GM10248 (cell line): ENCODE results near the gene DMTF1.
"Not testable (repeated sequence)": the region's sequence is repeated elsewhere in the genome, so short reads cannot be mapped to it uniquely, and the experiment has no call there.

Source experiments
- CTCF ChIA-PET: fragments of 300-600 bp; sonication (Branson Sonifier 250); formaldehyde crosslinking; extraction: SDS; loops from one replicate; lab custom pipeline; 2021; ENCODE audit warnings: antibody characterized with exemption; lab: Yijun Ruan, JAX
- POLR2A ChIA-PET: fragments of 350-650 bp; sonication (Branson Sonifier 250); formaldehyde crosslinking; extraction: SDS; loops from one replicate; lab custom pipeline; 2020; ENCODE audit warnings: antibody characterized with exemption; lab: Yijun Ruan, JAX
- DNase-seq: peaks from one replicate; pipeline ENCODE4 v3.0.0; 2012; ENCODE audit errors: extremely low spot score
- TF ChIP-seq, protein P1 (sequence below): IDR thresholded peaks from 2 replicates; pipeline ENCODE4 v1.5.1; 2012; ENCODE audit warnings: mild to moderate bottlenecking, low read depth; ENCODE audit errors: extremely low read depth, missing control alignments, control extremely low read depth

Gene DMTF1

DNA sequence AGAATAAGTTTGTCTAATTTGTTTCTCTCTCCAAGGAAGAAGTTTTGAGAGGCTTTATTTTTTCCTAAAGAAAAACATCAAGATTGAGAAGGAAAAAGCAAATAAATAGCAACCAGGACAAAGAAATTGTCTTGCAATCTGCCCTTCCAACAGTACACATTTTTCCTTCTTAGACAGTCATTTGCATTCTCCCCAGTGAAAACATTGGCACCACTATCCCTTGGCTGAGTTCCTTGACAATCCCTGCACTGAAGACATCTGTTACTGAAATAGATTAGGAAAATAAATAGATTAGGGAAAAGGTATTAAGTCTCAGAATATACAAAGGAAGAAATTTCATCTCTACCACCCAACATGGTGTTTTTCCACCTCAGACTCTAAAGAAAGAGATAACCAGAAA, 79.5 kb downstream of the DMTF1 start:
- TF ChIP-seq, protein P1, sequence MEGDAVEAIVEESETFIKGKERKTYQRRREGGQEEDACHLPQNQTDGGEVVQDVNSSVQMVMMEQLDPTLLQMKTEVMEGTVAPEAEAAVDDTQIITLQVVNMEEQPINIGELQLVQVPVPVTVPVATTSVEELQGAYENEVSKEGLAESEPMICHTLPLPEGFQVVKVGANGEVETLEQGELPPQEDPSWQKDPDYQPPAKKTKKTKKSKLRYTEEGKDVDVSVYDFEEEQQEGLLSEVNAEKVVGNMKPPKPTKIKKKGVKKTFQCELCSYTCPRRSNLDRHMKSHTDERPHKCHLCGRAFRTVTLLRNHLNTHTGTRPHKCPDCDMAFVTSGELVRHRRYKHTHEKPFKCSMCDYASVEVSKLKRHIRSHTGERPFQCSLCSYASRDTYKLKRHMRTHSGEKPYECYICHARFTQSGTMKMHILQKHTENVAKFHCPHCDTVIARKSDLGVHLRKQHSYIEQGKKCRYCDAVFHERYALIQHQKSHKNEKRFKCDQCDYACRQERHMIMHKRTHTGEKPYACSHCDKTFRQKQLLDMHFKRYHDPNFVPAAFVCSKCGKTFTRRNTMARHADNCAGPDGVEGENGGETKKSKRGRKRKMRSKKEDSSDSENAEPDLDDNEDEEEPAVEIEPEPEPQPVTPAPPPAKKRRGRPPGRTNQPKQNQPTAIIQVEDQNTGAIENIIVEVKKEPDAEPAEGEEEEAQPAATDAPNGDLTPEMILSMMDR: no peak
- CTCF ChIA-PET: no interaction called here
- no peak for DNase-seq
- POLR2A ChIA-PET: no interaction called here

DNA sequence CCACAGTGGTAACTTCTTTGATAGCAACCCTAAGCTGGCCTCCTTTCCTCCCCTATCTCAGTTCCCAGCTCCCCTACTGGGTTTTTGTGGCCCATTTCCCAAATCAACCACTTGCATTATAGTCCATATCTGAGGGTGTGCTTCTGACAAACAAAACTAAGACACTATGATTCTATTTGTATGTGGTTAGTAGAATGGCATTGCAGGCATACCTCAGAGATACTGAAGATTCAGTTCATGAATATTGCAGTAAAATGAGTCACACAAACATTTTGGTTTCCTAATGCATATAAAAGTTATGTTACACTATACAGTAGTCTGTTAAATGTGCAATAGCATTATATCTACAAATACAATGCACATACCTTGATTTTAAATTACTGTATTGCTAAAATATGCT, 82.7 kb downstream of the DMTF1 start:
- ChIA-PET POLR2A (no interaction called here), CTCF (interaction anchor here (1.1 to 1.2 kb wide), 3 partner anchors 9 to 73 kb away, joined by 3 to 8 read pairs (median 6); partner anchors contain the start of gene TMEM243)
- TF ChIP-seq, protein P1: no peak
- DNase-seq: no peak

DNA sequence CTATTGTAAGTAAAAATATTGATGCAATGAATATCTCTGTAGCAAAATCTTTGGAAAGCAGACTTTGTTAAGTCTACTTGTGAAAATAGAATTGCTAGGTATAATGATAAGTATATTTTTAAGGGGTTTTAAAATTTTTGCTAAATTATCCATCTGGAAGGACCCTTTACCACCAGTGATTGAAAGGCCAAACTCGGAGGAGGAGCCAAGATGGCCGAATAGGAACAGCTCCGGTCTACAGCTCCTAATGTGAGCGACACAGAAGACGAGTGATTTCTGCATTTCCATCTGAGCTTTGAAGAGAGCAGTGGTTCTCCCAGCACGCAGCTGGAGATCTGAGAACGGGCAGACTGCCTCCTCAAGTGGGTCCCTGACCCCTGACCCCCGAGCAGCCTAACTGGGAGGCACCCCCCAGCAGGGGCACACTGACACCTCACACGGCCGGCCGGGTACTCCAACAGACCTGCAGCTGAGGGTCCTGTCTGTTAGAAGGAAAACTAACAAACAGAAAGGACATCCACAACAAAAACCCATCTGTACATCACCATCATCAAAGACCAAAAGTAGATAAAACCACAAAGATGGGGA, 86.3 kb downstream of the DMTF1 start:
- CTCF ChIA-PET: interaction anchor here (2.1 kb wide), 1 partner anchor 10 kb away, joined by 5 read pairs; no protein-coding TSS in a partner anchor
- POLR2A ChIA-PET, DNase-seq: not testable (repeated sequence)

DNA sequence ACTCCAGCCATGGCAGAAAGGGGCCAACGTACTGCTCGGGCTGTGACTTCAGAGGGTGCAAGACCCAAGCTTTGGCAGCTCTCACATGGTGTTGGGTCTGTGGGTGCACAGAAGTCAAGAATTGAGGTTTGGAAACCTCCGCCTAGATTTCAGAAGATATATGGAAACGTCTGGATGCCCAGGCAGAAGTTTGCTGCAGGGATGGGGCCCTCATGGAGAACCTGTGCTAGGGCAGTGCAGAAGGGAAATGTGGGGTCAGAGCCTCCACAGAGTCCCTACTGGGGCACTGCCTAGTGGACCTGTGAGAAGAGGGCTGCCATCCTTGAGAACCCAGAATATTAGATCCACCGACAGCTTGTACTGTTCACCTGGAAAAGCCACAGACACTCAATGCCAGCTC, 93.4 kb downstream of the DMTF1 start:
- DNase-seq, CTCF ChIA-PET, POLR2A ChIA-PET: not testable (repeated sequence)
